Ishikawa (cell line): Measurements from ENCODE around the gene NPM3.

Source experiments
- REST ChIP-seq: IDR thresholded peaks from 2 replicates; pipeline ENCODE4 v1.6.1; 2012; ENCODE audit warnings: low read depth, mild to moderate bottlenecking
- TAF1 ChIP-seq: IDR thresholded peaks from 2 replicates; pipeline ENCODE4 v1.6.1; 2012; ENCODE audit warnings: low read depth, mild to moderate bottlenecking

GRCh38 chr10:101752241-101752640 lies 31.0 kb downstream of the NPM3 start:
- TF ChIP-seq TAF1: no peak
- TF ChIP-seq REST: no peak
